Measurements from ENCODE around the gene PELI1.

GRCh38 chr2:64186699-64187605 lies 42.7 kb upstream of the PELI1 start:
- TF ChIP-seq CTCF (IDR thresholded peaks at IDR 0.05) (no peak), POLR2A (IDR thresholded peaks at IDR 0.05) (no peak), EP300 (IDR thresholded peaks at IDR 0.05) (no peak)
